HCT116 (cell line): Measurements from ENCODE around the gene TMX3. TPM values are rescaled to one million over a fixed set of nuclear protein-coding genes. Genes with fewer than 3 reads are reported as not detected.

Experiments
- ATAC-seq: fragments of 200-7000 bp; cut with Tn5 transposase; 2 replicates; pipeline ENCODE4 v1.9.1; 2020; ENCODE audit warnings: mild to moderate bottlenecking, moderate library complexity
- BruUV-seq: library from RNA; stranded (reverse); fragments of 400-500 nt; replicated peaks from 2 replicates; lab custom pipeline; 2021; lab: Mats Ljungman, UMichigan
- CTCF ChIA-PET: fragments of 300-600 bp; sonication (Branson Sonifier 250); formaldehyde crosslinking; loops from one replicate; lab custom pipeline; 2021; ENCODE audit warnings: antibody characterized with exemption; lab: Charles Lee
- POLR2A ChIA-PET: fragments of 300-600, 350-600 bp; sonication (Branson Sonifier 250); formaldehyde crosslinking; loops from one replicate; lab custom pipeline; 2021; ENCODE audit warnings: antibody characterized with exemption; lab: Charles Lee
- RAD21 ChIA-PET, 2 experiments: fragments of 300-600 bp; sonication (Branson Sonifier 250); formaldehyde crosslinking; loops; one replicate each; lab custom pipeline; 2023; ENCODE audit warnings: low total read pairs in 2 of 2; ENCODE audit not compliant: uncharacterized antibody in 2 of 2, unreplicated experiment in 2 of 2, low non-redundant PET in 1 of 2; lab: Charles Lee
- DNase-seq: peaks from one replicate; pipeline ENCODE4 v3.0.0-alpha.2; 2010; ENCODE audit warnings: low read depth, low spot score
- H2AFZ ChIP-seq: fragments of 200-600 bp; shearing (Covaris generic), sonication (generic); 2 replicates; pipeline ENCODE4 v1.6.1; 2017; ENCODE audit warnings: low read depth, mixed run types, mixed read lengths, antibody characterized with exemption, low read length; ENCODE audit not compliant: poor library complexity, severe bottlenecking
- H3K27ac ChIP-seq: 2 replicates; pipeline ENCODE4 v1.5.1; 2012; ENCODE audit warnings: low read depth, low read length
- H3K27me3 ChIP-seq: fragments of 200-600 bp; sonication (generic); 2 replicates; pipeline ENCODE4 v1.6.1; 2016; ENCODE audit warnings: mixed run types, low read length, mixed read lengths; ENCODE audit not compliant: insufficient read depth
- H3K36me3 ChIP-seq, 2 experiments: fragments of 200-500 bp in 1 of 2; fragments of 200-600 bp in 1 of 2; sonication (Bioruptor generic) in 1 of 2; sonication (generic) in 1 of 2; 2 replicates each; pipeline versions ENCODE4 v1.5.1 to v1.6.1; 2014 to 2016; ENCODE audit warnings: low read length in 2 of 2, inconsistent platforms in 1 of 2, mixed read lengths in 1 of 2, mixed run types in 1 of 2; ENCODE audit not compliant: insufficient read depth in 2 of 2, control insufficient read depth in 1 of 2
- H3K4me1 ChIP-seq, 2 experiments: fragments of 200-600 bp in 1 of 2; sonication (generic) in 1 of 2; 2 replicates each; pipeline versions ENCODE4 v1.5.1 to v1.6.1; 2012 to 2017; ENCODE audit warnings: low read length in 2 of 2, inconsistent platforms in 1 of 2, mild to moderate bottlenecking in 1 of 2, mixed read lengths in 1 of 2, mixed run types in 1 of 2, moderate library complexity in 1 of 2; ENCODE audit not compliant: insufficient read depth in 2 of 2, control insufficient read depth in 1 of 2
- H3K4me2 ChIP-seq: fragments of 200-600 bp; sonication (generic); 2 replicates; pipeline ENCODE4 v1.6.1; 2017; ENCODE audit warnings: mixed run types, low read length, mixed read lengths
- H3K4me3 ChIP-seq, 2 experiments: fragments of 200-600 bp in 1 of 2; sonication (generic) in 1 of 2; replicated peaks in 1 of 2; 2 replicates each; pipeline ENCODE4 v1.5.1; 2011 to 2016; ENCODE audit warnings: low read length in 2 of 2, control low read depth in 1 of 2, low read depth in 1 of 2, mild to moderate bottlenecking in 1 of 2, mixed read lengths in 1 of 2, mixed run types in 1 of 2
- H3K79me2 ChIP-seq: fragments of 200-600 bp; sonication (generic); 2 replicates; pipeline ENCODE4 v1.6.1; 2017; ENCODE audit warnings: mild to moderate bottlenecking, mixed run types, low read length, moderate library complexity, mixed read lengths; ENCODE audit not compliant: insufficient read depth
- H3K9ac ChIP-seq: fragments of 200-600 bp; sonication (generic); 2 replicates; pipeline ENCODE4 v1.6.1; 2016; ENCODE audit warnings: low read length, mixed read lengths
- H3K9me2 ChIP-seq: fragments of 200-600 bp; sonication (generic), shearing (Covaris generic); 2 replicates; pipeline ENCODE4 v1.6.1; 2017; ENCODE audit warnings: mixed run types, mild to moderate bottlenecking, moderate library complexity; ENCODE audit not compliant: insufficient read depth
- H3K9me3 ChIP-seq, 2 experiments: fragments of 200-500 bp in 1 of 2; fragments of 200-600 bp in 1 of 2; sonication (Bioruptor generic) in 1 of 2; sonication (generic) in 1 of 2; 2 replicates each; pipeline ENCODE4 v1.6.1; 2014 to 2017; ENCODE audit warnings: low read length in 2 of 2, mixed read lengths in 2 of 2, inconsistent platforms in 1 of 2, low read depth in 1 of 2, mild to moderate bottlenecking in 1 of 2, mixed run types in 1 of 2, moderate library complexity in 1 of 2; ENCODE audit not compliant: control insufficient read depth in 1 of 2, insufficient read depth in 1 of 2
- H4K20me1 ChIP-seq: fragments of 200-600 bp; sonication (generic), shearing (Covaris generic); 2 replicates; pipeline ENCODE4 v1.6.1; 2017; ENCODE audit warnings: mixed run types, mild to moderate bottlenecking, moderate library complexity; ENCODE audit not compliant: insufficient read depth
- CBX3 ChIP-seq: IDR thresholded peaks from 2 replicates; pipeline ENCODE4 v1.6.1; 2012; ENCODE audit warnings: low read depth
- CEBPB ChIP-seq: IDR thresholded peaks from 2 replicates; pipeline ENCODE4 v1.6.1; 2012; ENCODE audit warnings: low read depth
- ELF1 ChIP-seq: IDR thresholded peaks from 2 replicates; pipeline ENCODE4 v1.6.1; 2012; ENCODE audit warnings: low read depth, borderline replicate concordance
- EZH2 ChIP-seq: fragments of 200-600 bp; sonication (generic); IDR thresholded peaks from 2 replicates; pipeline ENCODE4 v1.6.1; 2017; ENCODE audit warnings: antibody characterized with exemption, mixed run types
- FOSL1 ChIP-seq: IDR thresholded peaks from 2 replicates; pipeline ENCODE4 v1.6.1; 2012; ENCODE audit warnings: low read depth
- POLR2AphosphoS5 ChIP-seq: IDR thresholded peaks from 2 replicates; pipeline ENCODE4 v1.6.1; 2011; ENCODE audit warnings: mild to moderate bottlenecking, low read depth, low read length, moderate library complexity
- RAD21 ChIP-seq: IDR thresholded peaks from 2 replicates; pipeline ENCODE4 v1.6.1; 2012; ENCODE audit warnings: low read depth, mild to moderate bottlenecking
- TCF7L2 ChIP-seq: IDR thresholded peaks from 2 replicates; pipeline ENCODE4 v1.7.0; 2011; ENCODE audit warnings: borderline replicate concordance, inconsistent platforms; ENCODE audit not compliant: insufficient read depth, insufficient read length; ENCODE audit errors: extremely low read depth
- YY1 ChIP-seq: IDR thresholded peaks from 2 replicates; pipeline ENCODE4 v1.6.1; 2011; ENCODE audit warnings: low read length, low read depth, moderate library complexity, mild to moderate bottlenecking; ENCODE audit not compliant: insufficient replicate concordance; ENCODE audit errors: extremely low read depth
- ZNF274 ChIP-seq: fragments of 200-500 bp; sonication (Bioruptor generic); IDR thresholded peaks from 2 replicates; pipeline ENCODE4 v1.6.1; 2014; ENCODE audit warnings: mild to moderate bottlenecking, low read depth, low read length, inconsistent platforms
- intact Hi-C: fragments of 100-400 bp; cut with micrococcal nuclease; formaldehyde crosslinking; loops from 2 replicates; pipeline ENCODE4 v1.10.0; 2022
- total RNA-seq: library from RNA; stranded (reverse); gene quantifications from one replicate; pipeline ENCODE4 v1.2.1, GENCODE V29; 2021; ENCODE audit not compliant: unreplicated experiment
- TF ChIP-seq, protein P1 (sequence below): IDR thresholded peaks from 2 replicates; pipeline ENCODE4 v1.6.1; 2012; ENCODE audit warnings: low read depth
- TF ChIP-seq, protein P2 (sequence below): IDR thresholded peaks from 2 replicates; pipeline ENCODE4 v1.6.1; 2012
- TF ChIP-seq, protein P3 (sequence below): IDR thresholded peaks from 2 replicates; pipeline ENCODE4 v1.6.1; 2011; ENCODE audit warnings: mild to moderate bottlenecking, low read length, moderate library complexity; ENCODE audit not compliant: insufficient replicate concordance; ENCODE audit errors: extremely low read depth
- TF ChIP-seq, protein P4 (sequence below): IDR thresholded peaks from 2 replicates; pipeline ENCODE4 v1.6.1; 2012

The TMX3 gene
- total RNA-seq, 1 experiment from 2014 or later, result 39.6 TPM

DNA sequence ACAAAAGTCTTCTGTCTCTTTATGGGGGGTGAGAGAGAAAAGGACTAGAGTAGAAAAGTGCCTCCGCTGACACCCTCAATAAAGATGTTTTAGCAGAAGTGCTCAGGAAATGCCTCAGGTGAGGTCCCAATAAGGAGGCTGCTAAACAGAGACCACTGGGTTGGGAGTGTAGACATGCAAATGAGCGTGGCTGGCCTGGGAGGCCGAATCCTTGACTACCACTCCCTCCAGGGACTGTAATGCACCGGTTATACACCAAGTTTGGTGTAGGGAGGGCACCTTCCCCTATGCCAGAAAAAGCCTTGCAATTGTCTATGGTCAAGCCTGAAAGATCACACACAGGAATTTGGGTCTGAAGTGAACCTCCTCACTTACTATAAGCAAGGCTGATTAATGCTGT is 1.8 kb downstream of the TMX3 start (continued):
- TF ChIP-seq, protein P1, sequence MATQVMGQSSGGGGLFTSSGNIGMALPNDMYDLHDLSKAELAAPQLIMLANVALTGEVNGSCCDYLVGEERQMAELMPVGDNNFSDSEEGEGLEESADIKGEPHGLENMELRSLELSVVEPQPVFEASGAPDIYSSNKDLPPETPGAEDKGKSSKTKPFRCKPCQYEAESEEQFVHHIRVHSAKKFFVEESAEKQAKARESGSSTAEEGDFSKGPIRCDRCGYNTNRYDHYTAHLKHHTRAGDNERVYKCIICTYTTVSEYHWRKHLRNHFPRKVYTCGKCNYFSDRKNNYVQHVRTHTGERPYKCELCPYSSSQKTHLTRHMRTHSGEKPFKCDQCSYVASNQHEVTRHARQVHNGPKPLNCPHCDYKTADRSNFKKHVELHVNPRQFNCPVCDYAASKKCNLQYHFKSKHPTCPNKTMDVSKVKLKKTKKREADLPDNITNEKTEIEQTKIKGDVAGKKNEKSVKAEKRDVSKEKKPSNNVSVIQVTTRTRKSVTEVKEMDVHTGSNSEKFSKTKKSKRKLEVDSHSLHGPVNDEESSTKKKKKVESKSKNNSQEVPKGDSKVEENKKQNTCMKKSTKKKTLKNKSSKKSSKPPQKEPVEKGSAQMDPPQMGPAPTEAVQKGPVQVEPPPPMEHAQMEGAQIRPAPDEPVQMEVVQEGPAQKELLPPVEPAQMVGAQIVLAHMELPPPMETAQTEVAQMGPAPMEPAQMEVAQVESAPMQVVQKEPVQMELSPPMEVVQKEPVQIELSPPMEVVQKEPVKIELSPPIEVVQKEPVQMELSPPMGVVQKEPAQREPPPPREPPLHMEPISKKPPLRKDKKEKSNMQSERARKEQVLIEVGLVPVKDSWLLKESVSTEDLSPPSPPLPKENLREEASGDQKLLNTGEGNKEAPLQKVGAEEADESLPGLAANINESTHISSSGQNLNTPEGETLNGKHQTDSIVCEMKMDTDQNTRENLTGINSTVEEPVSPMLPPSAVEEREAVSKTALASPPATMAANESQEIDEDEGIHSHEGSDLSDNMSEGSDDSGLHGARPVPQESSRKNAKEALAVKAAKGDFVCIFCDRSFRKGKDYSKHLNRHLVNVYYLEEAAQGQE, result no peak
- no peak for TF ChIP-seq CEBPB
- TF ChIP-seq, all 23 proteins: peak for 0

DNA sequence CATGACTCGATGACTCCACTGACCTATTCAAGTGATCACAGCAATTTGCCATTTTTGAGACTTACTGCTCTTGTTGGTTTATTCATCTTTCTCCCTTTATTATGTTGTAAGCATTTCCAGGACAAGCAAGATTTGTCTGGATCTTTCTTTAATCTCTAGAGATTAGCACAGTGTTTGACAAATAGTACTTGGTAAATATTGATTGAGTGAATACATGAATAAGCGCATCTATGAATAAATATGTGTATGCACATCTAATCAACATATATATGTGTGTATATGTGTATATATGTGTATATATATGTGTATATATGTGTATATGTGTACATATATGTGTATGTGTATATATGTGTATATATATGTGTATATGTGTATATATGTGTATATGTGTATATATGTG is 7.3 kb downstream of the TMX3 start:
- H2AFZ ChIP-seq, result no peak overlapping the region
- peaks cover 23 to 24% of the 10 kb centered on the region in 2 experiments for H3K36me3 ChIP-seq
- ChIA-PET CTCF (no interaction called here), POLR2A (no interaction called here), RAD21 (no interaction called here)
- H3K27ac ChIP-seq, result no peak overlapping the region
- DNase-seq (no peak), ATAC-seq (no peak)
- no peak overlapping the region for H3K4me2 ChIP-seq
- peaks cover 73% of the 10 kb centered on the region for H3K79me2 ChIP-seq
- no peak overlapping the region for H3K9ac ChIP-seq
- BruUV-seq, result no TSS peak
- H3K4me3 ChIP-seq, result no peak overlapping the region
- TF ChIP-seq TCF7L2 (no peak), FOSL1 (no peak), CBX3 (no peak), POLR2AphosphoS5 (no peak), YY1 (no peak), ELF1 (no peak), CEBPB (no peak), EZH2 (no peak), ZNF274 (no peak), RAD21 (no peak)
- TF ChIP-seq, protein P2, sequence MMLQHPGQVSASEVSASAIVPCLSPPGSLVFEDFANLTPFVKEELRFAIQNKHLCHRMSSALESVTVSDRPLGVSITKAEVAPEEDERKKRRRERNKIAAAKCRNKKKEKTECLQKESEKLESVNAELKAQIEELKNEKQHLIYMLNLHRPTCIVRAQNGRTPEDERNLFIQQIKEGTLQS, result no peak
- TF ChIP-seq, protein P3, sequence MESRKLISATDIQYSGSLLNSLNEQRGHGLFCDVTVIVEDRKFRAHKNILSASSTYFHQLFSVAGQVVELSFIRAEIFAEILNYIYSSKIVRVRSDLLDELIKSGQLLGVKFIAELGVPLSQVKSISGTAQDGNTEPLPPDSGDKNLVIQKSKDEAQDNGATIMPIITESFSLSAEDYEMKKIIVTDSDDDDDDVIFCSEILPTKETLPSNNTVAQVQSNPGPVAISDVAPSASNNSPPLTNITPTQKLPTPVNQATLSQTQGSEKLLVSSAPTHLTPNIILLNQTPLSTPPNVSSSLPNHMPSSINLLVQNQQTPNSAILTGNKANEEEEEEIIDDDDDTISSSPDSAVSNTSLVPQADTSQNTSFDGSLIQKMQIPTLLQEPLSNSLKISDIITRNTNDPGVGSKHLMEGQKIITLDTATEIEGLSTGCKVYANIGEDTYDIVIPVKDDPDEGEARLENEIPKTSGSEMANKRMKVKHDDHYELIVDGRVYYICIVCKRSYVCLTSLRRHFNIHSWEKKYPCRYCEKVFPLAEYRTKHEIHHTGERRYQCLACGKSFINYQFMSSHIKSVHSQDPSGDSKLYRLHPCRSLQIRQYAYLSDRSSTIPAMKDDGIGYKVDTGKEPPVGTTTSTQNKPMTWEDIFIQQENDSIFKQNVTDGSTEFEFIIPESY, result no peak
- TF ChIP-seq, protein P4, sequence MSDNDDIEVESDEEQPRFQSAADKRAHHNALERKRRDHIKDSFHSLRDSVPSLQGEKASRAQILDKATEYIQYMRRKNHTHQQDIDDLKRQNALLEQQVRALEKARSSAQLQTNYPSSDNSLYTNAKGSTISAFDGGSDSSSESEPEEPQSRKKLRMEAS, result no peak
- no peaks in the 10 kb centered on the region for H3K9me3 ChIP-seq
- H3K27me3 ChIP-seq, result no peaks in the 10 kb centered on the region
- intact Hi-C loops, result no loop called here
- no peaks in the 10 kb centered on the region for H4K20me1 ChIP-seq
- H3K9me2 ChIP-seq, result no peaks in the 10 kb centered on the region
- peaks cover 8 to 14% of the 10 kb centered on the region in 2 experiments for H3K4me1 ChIP-seq
